SU-DHL-6 (cell line): Measurements from ENCODE around the gene TNFSF11.

Experiments
- EZH2phosphoT487 ChIP-seq: fragments of 200-600 bp; sonication (generic), shearing (Covaris generic); conservative IDR thresholded peaks from 2 replicates; pipeline ENCODE4 v1.6.1; 2018; ENCODE audit warnings: mild to moderate bottlenecking, antibody characterized with exemption, low read length, moderate library complexity, mixed read lengths
- TF ChIP-seq, protein P1 (sequence below): fragments of 200-600 bp; sonication (generic); IDR thresholded peaks from one replicate; pipeline ENCODE4 v1.5.1; 2017; ENCODE audit warnings: antibody characterized with exemption, mild to moderate bottlenecking, low read length, moderate library complexity; ENCODE audit not compliant: insufficient read depth, poor library complexity, severe bottlenecking

DNA sequence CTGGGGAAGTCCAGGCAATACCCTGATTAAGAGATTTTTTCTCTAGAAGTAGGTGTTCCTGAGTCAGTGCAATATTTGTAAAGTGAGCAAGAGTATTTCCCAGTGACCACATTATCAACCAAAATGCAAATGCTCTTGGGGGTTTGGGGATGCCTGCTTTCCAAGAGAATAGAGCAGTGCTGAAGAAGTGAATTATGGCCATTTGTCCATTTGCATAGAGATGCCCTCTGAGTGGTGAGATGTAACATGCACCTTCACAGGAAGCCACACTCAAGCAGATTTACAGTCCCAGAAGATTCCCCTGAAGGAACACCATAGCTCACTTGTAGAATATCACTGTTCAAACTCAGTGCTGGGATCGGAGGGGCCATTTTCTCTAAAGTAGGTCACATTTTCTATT, 71.8 kb downstream of the TNFSF11 start:
- TF ChIP-seq, protein P1, sequence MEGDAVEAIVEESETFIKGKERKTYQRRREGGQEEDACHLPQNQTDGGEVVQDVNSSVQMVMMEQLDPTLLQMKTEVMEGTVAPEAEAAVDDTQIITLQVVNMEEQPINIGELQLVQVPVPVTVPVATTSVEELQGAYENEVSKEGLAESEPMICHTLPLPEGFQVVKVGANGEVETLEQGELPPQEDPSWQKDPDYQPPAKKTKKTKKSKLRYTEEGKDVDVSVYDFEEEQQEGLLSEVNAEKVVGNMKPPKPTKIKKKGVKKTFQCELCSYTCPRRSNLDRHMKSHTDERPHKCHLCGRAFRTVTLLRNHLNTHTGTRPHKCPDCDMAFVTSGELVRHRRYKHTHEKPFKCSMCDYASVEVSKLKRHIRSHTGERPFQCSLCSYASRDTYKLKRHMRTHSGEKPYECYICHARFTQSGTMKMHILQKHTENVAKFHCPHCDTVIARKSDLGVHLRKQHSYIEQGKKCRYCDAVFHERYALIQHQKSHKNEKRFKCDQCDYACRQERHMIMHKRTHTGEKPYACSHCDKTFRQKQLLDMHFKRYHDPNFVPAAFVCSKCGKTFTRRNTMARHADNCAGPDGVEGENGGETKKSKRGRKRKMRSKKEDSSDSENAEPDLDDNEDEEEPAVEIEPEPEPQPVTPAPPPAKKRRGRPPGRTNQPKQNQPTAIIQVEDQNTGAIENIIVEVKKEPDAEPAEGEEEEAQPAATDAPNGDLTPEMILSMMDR = no peak
- TF ChIP-seq EZH2phosphoT487 = no peak
